Thoracic aorta (tissue), 2 donors: ENCODE results near the gene NFKB2. TPM values are rescaled to one million over a fixed set of nuclear protein-coding genes. Genes with fewer than 3 reads are reported as not detected.

Source experiments
- ATAC-seq: fragments of 150-250 bp; one replicate; pipeline ENCODE4 v1.8.0; 2017; ENCODE audit warnings: low read depth; ENCODE audit not compliant: insufficient number of reproducible peaks, low FRiP score
- DNase-seq: peaks from one replicate; pipeline ENCODE4 v3.0.0-alpha.2; 2020; ENCODE audit warnings: low spot score
- H3K27ac ChIP-seq, 2 donors: fragments of 200-600 bp; sonication (generic); 1 replicate in 1 of 2; 2 replicates in 1 of 2; pipeline ENCODE4 v1.5.1; 2016; ENCODE audit warnings: mild to moderate bottlenecking in 2 of 2, moderate library complexity in 2 of 2
- H3K27me3 ChIP-seq: fragments of 200-600 bp; sonication (generic); replicated peaks from 2 replicates; pipeline ENCODE4 v1.6.0; 2016; ENCODE audit warnings: mild to moderate bottlenecking; ENCODE audit not compliant: insufficient read depth
- H3K36me3 ChIP-seq: fragments of 200-600 bp; sonication (generic); one replicate; pipeline ENCODE4 v1.5.1; 2016
- H3K4me1 ChIP-seq, 2 donors: fragments of 200-600 bp; sonication (generic); 1 replicate in 1 of 2; 2 replicates in 1 of 2; pipeline versions ENCODE4 v1.5.1 to v1.6.0; 2016; ENCODE audit warnings: low read depth in 2 of 2, mild to moderate bottlenecking in 1 of 2; ENCODE audit not compliant: control insufficient read depth in 1 of 2
- H3K4me3 ChIP-seq: fragments of 200-600 bp; sonication (generic); 2 replicates; pipeline ENCODE4 v1.5.1; 2016; ENCODE audit warnings: mild to moderate bottlenecking
- H3K9me3 ChIP-seq: fragments of 200-600 bp; sonication (generic); 2 replicates; pipeline ENCODE4 v1.5.1; 2016
- total RNA-seq, 2 donors: library from RNA; depleted of rRNA; stranded (reverse); fragments of >200 nt; gene quantifications; one replicate each; pipeline versions ENCODE4 v1.1.0 to v1.2.3, GENCODE V29; 2016
- TF ChIP-seq, protein P1 (sequence below): fragments of 200-600 bp; sonication (generic); IDR thresholded peaks from one replicate; pipeline ENCODE4 v1.5.1; 2019; ENCODE audit warnings: antibody characterized with exemption

Gene NFKB2
- total RNA-seq, 2 donors from 2014 or later: 26.8 to 40.9 TPM

DNA sequence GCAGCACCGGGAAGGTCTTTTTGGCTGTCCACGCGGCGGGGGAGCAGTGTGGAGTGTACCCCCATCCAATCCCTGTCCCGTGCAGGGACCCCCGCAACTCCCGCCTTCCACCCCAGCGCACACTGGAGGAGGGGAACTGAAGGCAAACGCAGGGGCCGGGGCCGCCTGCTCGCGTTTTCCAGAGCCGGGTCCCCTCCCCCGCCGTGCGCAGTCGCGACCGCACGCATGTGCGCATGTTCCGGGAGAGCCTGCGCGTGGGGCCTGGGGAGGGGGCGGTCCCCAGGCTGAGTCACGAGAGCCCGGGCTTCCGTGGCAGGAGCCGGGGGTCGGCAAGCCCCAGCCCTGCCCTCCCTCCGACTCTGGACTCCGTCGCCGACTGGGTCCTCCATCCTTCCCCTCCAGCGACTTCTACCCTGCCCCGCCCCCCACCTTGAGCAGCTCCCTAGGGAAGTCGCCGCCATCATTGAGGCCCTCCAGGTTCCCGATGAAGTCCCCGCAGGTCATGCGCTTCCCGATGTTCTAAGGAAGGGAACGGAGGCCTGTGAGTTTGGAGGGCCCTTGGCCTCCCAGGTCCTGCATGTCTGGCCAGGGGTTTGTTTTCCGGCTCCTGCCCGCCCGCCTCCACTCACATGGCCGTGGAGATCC is 15.0 kb downstream of the NFKB2 start:
- TF ChIP-seq, protein P1, sequence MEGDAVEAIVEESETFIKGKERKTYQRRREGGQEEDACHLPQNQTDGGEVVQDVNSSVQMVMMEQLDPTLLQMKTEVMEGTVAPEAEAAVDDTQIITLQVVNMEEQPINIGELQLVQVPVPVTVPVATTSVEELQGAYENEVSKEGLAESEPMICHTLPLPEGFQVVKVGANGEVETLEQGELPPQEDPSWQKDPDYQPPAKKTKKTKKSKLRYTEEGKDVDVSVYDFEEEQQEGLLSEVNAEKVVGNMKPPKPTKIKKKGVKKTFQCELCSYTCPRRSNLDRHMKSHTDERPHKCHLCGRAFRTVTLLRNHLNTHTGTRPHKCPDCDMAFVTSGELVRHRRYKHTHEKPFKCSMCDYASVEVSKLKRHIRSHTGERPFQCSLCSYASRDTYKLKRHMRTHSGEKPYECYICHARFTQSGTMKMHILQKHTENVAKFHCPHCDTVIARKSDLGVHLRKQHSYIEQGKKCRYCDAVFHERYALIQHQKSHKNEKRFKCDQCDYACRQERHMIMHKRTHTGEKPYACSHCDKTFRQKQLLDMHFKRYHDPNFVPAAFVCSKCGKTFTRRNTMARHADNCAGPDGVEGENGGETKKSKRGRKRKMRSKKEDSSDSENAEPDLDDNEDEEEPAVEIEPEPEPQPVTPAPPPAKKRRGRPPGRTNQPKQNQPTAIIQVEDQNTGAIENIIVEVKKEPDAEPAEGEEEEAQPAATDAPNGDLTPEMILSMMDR: no peak
- DNase-seq (no peak), ATAC-seq (no peak)
- Histone ChIP-seq H3K27ac (no peak overlapping the region), H3K27me3 (peaks cover 15% of the 10 kb centered on the region), H3K4me1 (peaks cover 6 to 11% of the 10 kb centered on the region in 2 donors), H3K4me3 (peak overlapping the region; percentile 44), H3K36me3 (no peaks in the 10 kb centered on the region), H3K9me3 (no peaks in the 10 kb centered on the region)

DNA sequence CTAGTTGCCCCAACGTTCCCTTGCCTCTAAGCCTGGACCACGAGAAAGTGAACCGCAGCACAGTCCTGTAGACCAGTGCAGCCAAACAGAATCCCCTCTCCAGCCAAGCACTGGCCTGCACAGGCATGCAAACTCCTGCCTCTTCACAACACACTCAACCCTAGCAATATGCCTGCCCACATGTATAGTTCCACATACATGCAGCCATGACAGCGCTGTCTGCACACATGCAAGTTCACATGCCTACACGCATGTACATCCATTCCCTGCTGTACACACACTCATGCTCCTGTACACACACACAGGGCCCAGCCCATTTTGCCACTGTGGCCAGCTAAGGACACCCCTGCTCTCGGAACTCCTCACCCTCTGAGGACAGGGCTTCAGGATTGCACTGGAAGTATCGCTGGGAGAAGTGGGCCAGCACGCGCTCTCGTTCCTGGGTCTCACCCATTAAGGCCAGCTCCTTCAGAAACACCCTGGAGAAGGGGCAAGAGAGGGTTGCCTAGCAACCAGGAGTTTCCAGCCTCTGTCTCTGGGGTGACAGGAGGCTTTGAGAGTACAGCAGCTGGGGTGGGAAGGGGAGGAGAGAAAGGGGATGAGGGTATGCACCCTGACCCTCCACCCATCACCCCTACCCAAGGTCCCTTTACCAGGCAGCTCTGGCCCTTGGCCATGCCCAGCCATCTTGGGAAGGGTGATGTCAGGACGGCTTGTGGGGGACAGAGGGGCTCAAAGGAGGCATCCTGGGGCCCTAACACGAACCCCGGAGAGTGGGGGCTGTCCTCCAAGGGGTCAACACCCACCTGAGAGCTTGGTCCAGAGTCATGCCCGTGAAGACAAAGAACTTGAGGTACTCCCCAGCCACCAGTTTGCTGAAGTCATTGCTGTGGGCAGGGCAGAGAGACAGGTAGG is 16.1 kb downstream of the NFKB2 start:
- ATAC-seq (no peak), DNase-seq (no peak)
- peaks cover 15% of the 10 kb centered on the region for H3K27me3 ChIP-seq
- peaks cover 6 to 11% of the 10 kb centered on the region in 2 donors for H3K4me1 ChIP-seq
- TF ChIP-seq, protein P1: no peak
- H3K27ac ChIP-seq: no peak overlapping the region
- no peaks in the 10 kb centered on the region for H3K9me3 ChIP-seq
- H3K36me3 ChIP-seq: no peaks in the 10 kb centered on the region
- H3K4me3 ChIP-seq: no peak overlapping the region

DNA sequence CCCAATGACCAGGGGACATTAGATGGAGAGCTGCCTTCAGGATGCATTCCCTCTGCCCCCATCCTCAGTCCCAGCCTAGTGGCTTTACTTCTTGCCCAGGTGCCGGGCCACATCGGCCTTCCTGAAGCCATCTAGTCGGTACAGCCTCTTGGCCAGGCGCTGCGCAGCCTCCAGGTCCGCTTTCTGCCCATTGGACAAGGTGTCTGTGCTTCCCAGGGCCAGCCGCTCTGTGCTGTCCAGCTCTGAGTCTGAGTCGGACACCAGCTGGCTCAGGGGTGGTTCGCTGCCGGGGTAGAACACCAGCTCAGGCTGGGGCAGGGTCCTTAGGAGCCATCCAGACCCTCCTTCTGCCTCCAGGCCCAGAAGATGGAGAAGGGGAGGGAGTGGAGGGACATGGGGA is 16.8 kb downstream of the NFKB2 start:
- Histone ChIP-seq H3K9me3 (no peaks in the 10 kb centered on the region), H3K4me3 (no peak overlapping the region), H3K27ac (no peak overlapping the region), H3K27me3 (peaks cover 15% of the 10 kb centered on the region), H3K4me1 (peaks cover 6 to 11% of the 10 kb centered on the region in 2 donors), H3K36me3 (no peaks in the 10 kb centered on the region)
- ATAC-seq: no peak
- TF ChIP-seq, protein P1: no peak
- DNase-seq: no peak

DNA sequence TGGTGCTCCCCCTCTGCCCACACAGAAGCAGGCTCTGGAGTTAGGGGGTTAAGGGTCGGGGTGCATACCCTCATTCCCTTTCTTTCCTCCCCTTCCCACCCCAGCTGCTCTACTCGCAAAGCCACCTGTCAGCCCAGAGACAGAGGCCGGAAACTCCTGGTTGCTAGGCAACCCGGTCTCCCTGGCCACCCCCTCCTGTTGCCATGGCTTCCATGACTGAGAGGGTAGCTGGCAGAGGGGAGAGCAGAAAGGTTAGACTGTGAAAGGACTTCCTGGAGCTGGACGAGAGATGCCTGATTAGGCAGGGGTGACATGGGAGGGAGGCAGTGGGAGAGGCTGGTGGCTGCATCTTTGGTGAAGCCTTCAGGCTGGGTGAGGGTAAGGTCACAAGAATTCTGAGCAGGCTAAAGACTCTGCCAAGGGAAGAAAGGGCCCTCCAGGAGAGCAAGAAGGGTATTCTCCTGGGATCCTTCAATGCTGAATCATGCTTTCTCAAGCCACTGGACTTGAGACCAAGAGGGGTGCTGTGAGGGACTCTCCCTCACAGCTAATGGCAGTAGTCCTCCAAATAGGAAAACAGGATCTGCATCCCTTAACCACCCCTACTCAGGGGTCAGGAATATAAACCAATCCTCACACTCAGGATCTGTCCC is 17.7 kb downstream of the NFKB2 start:
- no peak for DNase-seq
- Histone ChIP-seq H3K4me3 (no peak overlapping the region), H3K27ac (no peak overlapping the region), H3K4me1 (peaks cover 6 to 11% of the 10 kb centered on the region in 2 donors), H3K9me3 (no peaks in the 10 kb centered on the region), H3K27me3 (peaks cover 15% of the 10 kb centered on the region), H3K36me3 (no peaks in the 10 kb centered on the region)
- no peak for ATAC-seq
- TF ChIP-seq, protein P1: no peak
